Measurements from ENCODE around the gene GRID1. TPM values are rescaled to one million over a fixed set of nuclear protein-coding genes. Genes with fewer than 3 reads are reported as not detected.

GRID1 gene
- total and polyA plus RNA-seq, 9 of the 15 experiments (the other 6 are each of a cell fraction or from before 2014, with no cell fraction given) = 0.01 to 7.2 (median 1.2) TPM

DNA sequence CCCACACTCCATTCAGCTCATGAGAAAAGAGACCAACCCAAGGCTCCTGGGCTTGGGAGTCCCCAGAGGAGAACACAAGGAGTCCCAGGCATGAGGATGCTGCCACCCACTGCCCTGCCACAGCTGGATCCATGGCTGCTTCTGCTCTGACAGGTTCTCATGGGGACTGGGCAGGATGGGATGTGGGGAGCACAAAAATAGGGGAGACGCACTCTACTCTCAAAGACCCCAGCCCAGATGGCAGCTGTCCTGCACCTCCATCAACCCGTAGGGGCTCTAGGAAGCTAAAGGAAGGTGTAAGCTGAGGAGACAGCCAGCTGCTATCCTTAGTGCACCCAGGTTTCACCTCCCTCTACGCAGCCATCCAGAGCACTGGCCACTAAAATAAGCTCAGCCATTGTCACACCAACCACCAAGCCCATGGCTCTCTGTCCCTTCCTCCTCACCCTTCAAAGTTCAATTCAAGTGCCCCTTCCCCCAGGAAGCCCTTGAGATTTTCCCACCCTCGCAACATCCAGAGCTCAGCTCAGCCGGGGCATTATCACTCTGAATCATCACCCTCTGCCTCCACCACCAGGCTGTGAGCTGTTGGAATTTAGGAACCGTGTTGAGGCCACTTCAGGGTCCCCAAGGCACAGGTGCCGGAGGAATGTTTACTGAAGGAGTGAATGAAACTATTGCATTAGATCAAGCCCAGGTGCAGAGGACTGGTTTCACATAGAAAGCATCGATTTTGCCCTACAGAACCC, 142.1 kb downstream of the GRID1 start:
- FAIRE-seq = no peak
- Histone ChIP-seq H3K36me3 (ENCODE audit: control insufficient read depth, insufficient read depth, low read length) (no peaks in the 10 kb centered on the region), H3K27me3 (ENCODE audit: control insufficient read depth in 2 of 2, insufficient read depth in 2 of 2, low read length in 2 of 2) (no peaks in the 10 kb centered on the region), H3K9ac (ENCODE audit: insufficient read depth in 1 of 2, low read depth in 2 of 2, low read length in 2 of 2) (no peak overlapping the region), H4K20me1 (replicated peaks; ENCODE audit: control insufficient read depth, insufficient read depth, low read length) (no peaks in the 10 kb centered on the region), H3K9me1 (ENCODE audit: control insufficient read depth, insufficient read depth, low read length) (no peaks in the 10 kb centered on the region), H3K27ac (ENCODE audit: extremely low read depth, low read depth, low read length) (no peak overlapping the region), H3K4me1 (replicated peaks in 1 of 2; ENCODE audit: control insufficient read depth in 2 of 2, insufficient read depth in 2 of 2, low read length in 2 of 2) (no peaks in the 10 kb centered on the region), H3K4me2 (ENCODE audit: insufficient read depth, low read length) (no peak overlapping the region), H3K79me2 (ENCODE audit: control insufficient read depth, insufficient read depth, low read length) (no peaks in the 10 kb centered on the region), H2AFZ (ENCODE audit: low read depth, low read length) (no peak overlapping the region), H3K4me3 (no peak overlapping the region), H3K9me3 (replicated peaks; ENCODE audit: control insufficient read depth, insufficient read depth, low read depth, low read length) (no peaks in the 10 kb centered on the region)
- CTCF ChIA-PET (ENCODE audit: low intra/inter-chr PET ratio) = no interaction called here
- intact Hi-C loops (cut with micrococcal nuclease) (no loop called here), in situ Hi-C loops (cut with MboI) (no loop called here)
- BruUV-seq (replicated peaks) = no TSS peak
- POLR2A ChIA-PET = interaction anchor here (0.6 to 1.1 kb wide), 2 partner anchors 12 to 1806 kb away, joined by 3 to 4 read pairs; no protein-coding TSS in a partner anchor
- no peak for DNase-seq (ENCODE audit: extremely low read depth in 1 of 4, low spot score in 3 of 4)
- ATAC-seq = no peak
- 4% methylated on average over 7 of the region's 8 CpGs for WGBS (ENCODE audit: insufficient coverage, low coverage, missing lambda C conversion rate)
- TF ChIP-seq THAP12 (CRISPR knock-in tag; IDR thresholded peaks at IDR 0.05) (no peak), YBX1 (IDR thresholded peaks at IDR 0.05) (no peak), POLR2B (IDR thresholded peaks at IDR 0.05; ENCODE audit: low read depth, partially characterized antibody) (no peak), GABPB2 (CRISPR knock-in tag; conservative IDR thresholded peaks at IDR 0.05) (no peak), ZNF197 (CRISPR knock-in tag; IDR thresholded peaks at IDR 0.05; ENCODE audit: low read depth) (no peak), HINFP (tag; conservative IDR thresholded peaks at IDR 0.05; ENCODE audit: low read depth) (no peak), MCM3 (IDR thresholded peaks at IDR 0.05) (no peak), CCNT2 (IDR thresholded peaks at IDR 0.05; ENCODE audit: borderline replicate concordance, extremely low read depth, insufficient read length, low read depth, low read length) (no peak), CREB1 (IDR thresholded peaks at IDR 0.05) (no peak), CREB1 (CRISPR knock-in tag; IDR thresholded peaks at IDR 0.05) (no peak)
